Spleen (tissue), 7 donors: ENCODE results near the gene ZNF417.

Experiments
- POLR2A ChIP-seq, 3 donors: fragments of 450-650 bp; IDR thresholded peaks; one replicate each; pipeline ENCODE4 v1.5.1; 2017; ENCODE audit warnings: antibody characterized with exemption in 3 of 3, mild to moderate bottlenecking in 1 of 3
- POLR2AphosphoS5 ChIP-seq, 3 donors: sonication (generic); formaldehyde crosslinking; IDR thresholded peaks; one replicate each; pipeline ENCODE4 v1.5.1; 2017; ENCODE audit warnings: antibody characterized with exemption in 3 of 3
- TF ChIP-seq, protein P1 (sequence below), 11 experiments: fragments of 200-600 bp in 7 of 11; fragments of 450-650 bp in 4 of 11; sonication (generic) in 4 of 11; IDR thresholded peaks in 8 of 11; conservative IDR thresholded peaks in 3 of 11; 1 replicate in 7 of 11; 2 replicates in 4 of 11; pipeline versions ENCODE4 v1.4.0 to v1.8.0; 2016 to 2021; ENCODE audit warnings: antibody characterized with exemption in 11 of 11, inconsistent platforms in 4 of 11, mild to moderate bottlenecking in 1 of 11
- donor health status: DM: no; HTN: no; CAD: no; lungs with moderate emphysema.
- donor health status: DM: no; HTN: no; CAD: no.
- donor health status: DM: no; HTN: no; CAD: no.

DNA sequence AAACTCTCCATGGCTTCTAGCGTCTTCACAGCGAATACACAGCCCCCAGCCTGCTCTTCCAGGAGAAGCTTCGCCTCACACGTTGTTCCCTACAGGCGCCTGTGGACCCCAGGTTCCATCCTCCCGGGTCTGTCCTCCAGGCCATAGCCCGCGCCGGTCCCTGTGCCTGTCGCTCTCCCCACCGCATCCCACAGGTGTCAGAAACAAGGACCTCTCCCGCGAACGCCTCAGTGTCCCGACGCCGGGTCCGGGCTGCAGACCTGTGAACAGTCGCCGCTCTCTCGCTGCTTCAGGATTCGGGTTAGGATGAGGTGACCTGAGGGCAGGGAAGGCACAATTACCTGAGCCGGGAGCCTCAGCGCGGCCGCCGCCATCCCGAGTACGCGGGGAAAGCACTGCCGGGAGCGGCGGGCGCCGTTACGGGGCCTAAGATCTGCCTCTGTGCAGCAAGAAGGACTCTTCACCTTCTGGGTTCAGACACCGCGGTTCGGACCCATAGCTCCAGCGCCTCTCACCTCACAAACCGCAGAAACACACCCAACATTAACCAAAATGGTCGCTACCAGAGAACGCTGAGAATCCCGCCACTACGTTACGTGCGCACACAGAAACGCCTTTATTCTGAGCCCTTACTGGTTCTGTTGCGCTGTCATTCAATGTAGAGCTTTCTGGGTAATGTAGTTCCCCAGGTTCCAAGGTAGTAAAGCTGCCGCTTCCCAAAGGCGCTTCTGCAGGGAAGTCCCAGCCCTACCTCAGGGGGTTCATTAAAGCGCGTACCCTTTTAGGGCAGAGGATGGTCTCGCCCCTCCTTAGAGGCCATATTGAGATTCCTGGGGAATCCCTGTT lies 18.7 kb upstream of the ZNF417 start, which contains the start of gene ZNF418:
- TF ChIP-seq POLR2A (IDR thresholded peaks at IDR 0.05) (no peak), POLR2AphosphoS5 (IDR thresholded peaks at IDR 0.05) (peak; percentile 45 to 64 (median 62))
- TF ChIP-seq, protein P1, sequence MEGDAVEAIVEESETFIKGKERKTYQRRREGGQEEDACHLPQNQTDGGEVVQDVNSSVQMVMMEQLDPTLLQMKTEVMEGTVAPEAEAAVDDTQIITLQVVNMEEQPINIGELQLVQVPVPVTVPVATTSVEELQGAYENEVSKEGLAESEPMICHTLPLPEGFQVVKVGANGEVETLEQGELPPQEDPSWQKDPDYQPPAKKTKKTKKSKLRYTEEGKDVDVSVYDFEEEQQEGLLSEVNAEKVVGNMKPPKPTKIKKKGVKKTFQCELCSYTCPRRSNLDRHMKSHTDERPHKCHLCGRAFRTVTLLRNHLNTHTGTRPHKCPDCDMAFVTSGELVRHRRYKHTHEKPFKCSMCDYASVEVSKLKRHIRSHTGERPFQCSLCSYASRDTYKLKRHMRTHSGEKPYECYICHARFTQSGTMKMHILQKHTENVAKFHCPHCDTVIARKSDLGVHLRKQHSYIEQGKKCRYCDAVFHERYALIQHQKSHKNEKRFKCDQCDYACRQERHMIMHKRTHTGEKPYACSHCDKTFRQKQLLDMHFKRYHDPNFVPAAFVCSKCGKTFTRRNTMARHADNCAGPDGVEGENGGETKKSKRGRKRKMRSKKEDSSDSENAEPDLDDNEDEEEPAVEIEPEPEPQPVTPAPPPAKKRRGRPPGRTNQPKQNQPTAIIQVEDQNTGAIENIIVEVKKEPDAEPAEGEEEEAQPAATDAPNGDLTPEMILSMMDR (IDR thresholded peaks at IDR 0.05 in 8 of 11, conservative IDR thresholded peaks at IDR 0.05 in 3 of 11) = no peak
